ENCODE measurements around the gene TNFRSF21.

Gene TNFRSF21

DNA sequence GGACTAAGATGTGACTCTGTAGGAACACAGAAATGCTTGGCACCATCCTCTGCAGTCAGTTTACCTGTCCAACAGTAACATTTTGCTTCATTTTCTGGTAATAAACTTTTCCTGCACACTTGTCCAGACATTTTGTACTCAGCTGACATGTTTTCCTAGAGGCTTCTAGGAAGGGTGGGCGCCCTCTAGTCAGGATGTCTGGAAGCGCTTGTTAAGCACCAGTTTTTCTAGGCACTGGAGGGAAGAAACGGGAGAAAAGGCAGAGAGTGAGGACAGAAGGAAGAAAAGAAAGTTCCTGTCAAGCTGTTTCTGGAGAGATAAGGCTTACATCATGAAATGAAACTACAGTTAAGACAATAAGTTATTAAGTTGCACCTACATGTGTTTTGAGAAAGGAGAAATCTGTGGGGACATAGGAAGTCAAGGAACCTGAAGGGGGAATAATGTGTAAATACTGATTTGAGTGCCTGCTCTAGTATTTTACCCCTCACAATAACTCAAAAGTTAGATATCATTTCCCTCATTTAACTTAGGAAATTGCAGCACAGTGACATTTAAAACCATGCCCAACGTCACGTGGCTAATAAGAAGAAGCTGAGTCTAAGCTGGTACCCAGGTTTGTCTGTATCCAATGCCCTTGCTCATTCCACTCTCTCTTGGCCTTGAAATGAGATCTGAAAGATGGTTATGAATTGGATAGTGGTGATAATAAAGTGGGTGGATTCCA lies 42.7 kb upstream of the TNFRSF21 start:
- Histone ChIP-seq H3K4me1 (ENCODE audit: insufficient read depth, low read length) (no peaks in the 10 kb centered on the region), H3K36me3 (ENCODE audit: insufficient read depth, low read length) (no peaks in the 10 kb centered on the region), H3K4me3 (ENCODE audit: low read depth in 1 of 2, low read length in 2 of 2) (no peak overlapping the region), H3K27ac (ENCODE audit: low read length) (no peak overlapping the region), H2AFZ (ENCODE audit: low read depth, low read length) (no peak overlapping the region), H3K9me3 (ENCODE audit: insufficient read depth, low read length, severe bottlenecking) (no peaks in the 10 kb centered on the region), H3K79me2 (ENCODE audit: insufficient read depth, low read length) (no peaks in the 10 kb centered on the region), H3K4me2 (ENCODE audit: insufficient read depth, low read length) (no peak overlapping the region), H3K27me3 (ENCODE audit: insufficient read depth, low read length, poor library complexity) (no peaks in the 10 kb centered on the region), H3K9ac (ENCODE audit: low read depth, low read length) (no peak overlapping the region), H4K20me1 (ENCODE audit: insufficient read depth, low read length) (no peaks in the 10 kb centered on the region)
- ATAC-seq (ENCODE audit: insufficient read depth, low read depth) (no peak), DNase-seq (no peak)
- TF ChIP-seq CTCF (IDR thresholded peaks at IDR 0.05; ENCODE audit: borderline replicate concordance, extremely low read depth, low read length, poor library complexity, severe bottlenecking) (peak; percentile 21), EZH2 (IDR thresholded peaks at IDR 0.05; ENCODE audit: borderline replicate concordance, low read depth, low read length, severe bottlenecking) (no peak)

GRCh38 chr6:47351621-47352020 lies 41.9 kb upstream of the TNFRSF21 start:
- no peak overlapping the region for H3K4me3 ChIP-seq (ENCODE audit: low read depth in 1 of 2, low read length in 2 of 2)
- no peak overlapping the region for H3K4me2 ChIP-seq (ENCODE audit: insufficient read depth, low read length)
- H4K20me1 ChIP-seq (ENCODE audit: insufficient read depth, low read length): no peaks in the 10 kb centered on the region
- no peak for TF ChIP-seq EZH2 (IDR thresholded peaks at IDR 0.05; ENCODE audit: borderline replicate concordance, low read depth, low read length, severe bottlenecking)
- TF ChIP-seq CTCF (IDR thresholded peaks at IDR 0.05; ENCODE audit: borderline replicate concordance, extremely low read depth, low read length, poor library complexity, severe bottlenecking): no peak
- H3K27me3 ChIP-seq (ENCODE audit: insufficient read depth, low read length, poor library complexity): no peaks in the 10 kb centered on the region
- no peaks in the 10 kb centered on the region for H3K79me2 ChIP-seq (ENCODE audit: insufficient read depth, low read length)
- H2AFZ ChIP-seq (ENCODE audit: low read depth, low read length): no peak overlapping the region
- H3K27ac ChIP-seq (ENCODE audit: low read length): no peak overlapping the region
- no peak overlapping the region for H3K9ac ChIP-seq (ENCODE audit: low read depth, low read length)
- no peak for ATAC-seq (ENCODE audit: insufficient read depth, low read depth)
- H3K9me3 ChIP-seq (ENCODE audit: insufficient read depth, low read length, severe bottlenecking): no peaks in the 10 kb centered on the region
- no peaks in the 10 kb centered on the region for H3K36me3 ChIP-seq (ENCODE audit: insufficient read depth, low read length)
- no peaks in the 10 kb centered on the region for H3K4me1 ChIP-seq (ENCODE audit: insufficient read depth, low read length)
- no peak for DNase-seq

DNA sequence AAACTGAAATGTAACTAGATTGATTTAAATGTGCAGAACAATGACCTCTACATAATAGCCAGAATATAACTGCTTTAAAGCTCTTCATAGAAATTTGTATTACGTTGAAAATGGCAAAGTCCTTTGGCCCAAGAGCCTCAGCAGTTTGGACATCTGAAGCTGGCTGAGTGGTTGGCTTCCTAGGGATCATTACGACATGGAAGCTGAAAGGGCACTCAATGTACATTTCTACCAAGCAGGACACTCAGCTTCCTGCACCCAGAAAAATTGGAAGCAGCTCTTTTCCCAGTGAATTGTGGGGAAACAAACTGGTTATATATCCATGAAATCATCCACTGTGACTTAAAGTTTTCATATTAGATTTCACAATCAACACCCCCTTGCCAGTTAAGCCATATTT lies 40.2 kb upstream of the TNFRSF21 start:
- Histone ChIP-seq H3K9ac (ENCODE audit: low read depth, low read length) (no peak overlapping the region), H2AFZ (ENCODE audit: low read depth, low read length) (no peak overlapping the region), H3K79me2 (ENCODE audit: insufficient read depth, low read length) (no peaks in the 10 kb centered on the region), H3K4me3 (ENCODE audit: low read depth in 1 of 2, low read length in 2 of 2) (no peak overlapping the region), H3K36me3 (ENCODE audit: insufficient read depth, low read length) (no peaks in the 10 kb centered on the region), H3K4me2 (ENCODE audit: insufficient read depth, low read length) (no peak overlapping the region), H3K27ac (ENCODE audit: low read length) (no peak overlapping the region), H3K9me3 (ENCODE audit: insufficient read depth, low read length, severe bottlenecking) (no peaks in the 10 kb centered on the region), H4K20me1 (ENCODE audit: insufficient read depth, low read length) (no peaks in the 10 kb centered on the region), H3K4me1 (ENCODE audit: insufficient read depth, low read length) (no peaks in the 10 kb centered on the region), H3K27me3 (ENCODE audit: insufficient read depth, low read length, poor library complexity) (no peaks in the 10 kb centered on the region)
- no peak for TF ChIP-seq EZH2 (IDR thresholded peaks at IDR 0.05; ENCODE audit: borderline replicate concordance, low read depth, low read length, severe bottlenecking)
- TF ChIP-seq CTCF (IDR thresholded peaks at IDR 0.05; ENCODE audit: borderline replicate concordance, extremely low read depth, low read length, poor library complexity, severe bottlenecking): no peak
- ATAC-seq (ENCODE audit: insufficient read depth, low read depth) (no peak), DNase-seq (no peak)

Measured in DND-41 (cell line).